Coronary artery (tissue), 2 donors: ENCODE measurements around the gene TECTA.

Experiments
- DNase-seq: peaks from one replicate; pipeline ENCODE4 v3.0.0-alpha.2; 2017; ENCODE audit warnings: low spot score
- H3K27ac ChIP-seq, 2 donors: fragments of 200-600 bp; sonication (generic); one replicate each; pipeline ENCODE4 v1.5.1; 2016 to 2019
- H3K4me3 ChIP-seq: fragments of 200-600 bp; sonication (generic); 2 replicates; pipeline ENCODE4 v1.5.1; 2016; ENCODE audit warnings: mild to moderate bottlenecking, moderate library complexity
- TF ChIP-seq, protein P1 (sequence below): fragments of 200-600 bp; sonication (generic); IDR thresholded peaks from one replicate; pipeline ENCODE4 v1.5.1; 2019; ENCODE audit warnings: antibody characterized with exemption

TECTA gene

DNA sequence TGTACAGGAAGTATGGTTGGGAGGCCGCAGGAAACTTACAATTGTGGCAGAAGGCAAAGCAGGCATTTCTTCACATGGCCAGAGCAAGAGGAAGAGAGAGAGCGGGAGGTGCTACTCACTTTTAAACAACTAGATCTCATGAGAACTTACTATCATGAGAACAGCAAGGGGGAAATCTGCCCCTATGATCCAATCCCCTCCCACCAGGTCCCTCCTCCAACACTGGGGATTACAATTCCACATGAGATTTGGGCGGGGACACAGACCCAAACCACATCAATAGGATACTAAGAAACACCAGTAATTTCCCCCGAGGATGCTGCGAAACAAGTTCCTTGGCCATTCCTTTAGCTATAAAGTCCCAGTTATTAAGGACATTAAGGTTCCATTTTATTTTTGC, 97.4 kb downstream of the TECTA start:
- DNase-seq, result no peak
- Histone ChIP-seq H3K27ac (no peak overlapping the region), H3K4me3 (no peak overlapping the region)
- TF ChIP-seq, protein P1, sequence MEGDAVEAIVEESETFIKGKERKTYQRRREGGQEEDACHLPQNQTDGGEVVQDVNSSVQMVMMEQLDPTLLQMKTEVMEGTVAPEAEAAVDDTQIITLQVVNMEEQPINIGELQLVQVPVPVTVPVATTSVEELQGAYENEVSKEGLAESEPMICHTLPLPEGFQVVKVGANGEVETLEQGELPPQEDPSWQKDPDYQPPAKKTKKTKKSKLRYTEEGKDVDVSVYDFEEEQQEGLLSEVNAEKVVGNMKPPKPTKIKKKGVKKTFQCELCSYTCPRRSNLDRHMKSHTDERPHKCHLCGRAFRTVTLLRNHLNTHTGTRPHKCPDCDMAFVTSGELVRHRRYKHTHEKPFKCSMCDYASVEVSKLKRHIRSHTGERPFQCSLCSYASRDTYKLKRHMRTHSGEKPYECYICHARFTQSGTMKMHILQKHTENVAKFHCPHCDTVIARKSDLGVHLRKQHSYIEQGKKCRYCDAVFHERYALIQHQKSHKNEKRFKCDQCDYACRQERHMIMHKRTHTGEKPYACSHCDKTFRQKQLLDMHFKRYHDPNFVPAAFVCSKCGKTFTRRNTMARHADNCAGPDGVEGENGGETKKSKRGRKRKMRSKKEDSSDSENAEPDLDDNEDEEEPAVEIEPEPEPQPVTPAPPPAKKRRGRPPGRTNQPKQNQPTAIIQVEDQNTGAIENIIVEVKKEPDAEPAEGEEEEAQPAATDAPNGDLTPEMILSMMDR, result no peak

DNA sequence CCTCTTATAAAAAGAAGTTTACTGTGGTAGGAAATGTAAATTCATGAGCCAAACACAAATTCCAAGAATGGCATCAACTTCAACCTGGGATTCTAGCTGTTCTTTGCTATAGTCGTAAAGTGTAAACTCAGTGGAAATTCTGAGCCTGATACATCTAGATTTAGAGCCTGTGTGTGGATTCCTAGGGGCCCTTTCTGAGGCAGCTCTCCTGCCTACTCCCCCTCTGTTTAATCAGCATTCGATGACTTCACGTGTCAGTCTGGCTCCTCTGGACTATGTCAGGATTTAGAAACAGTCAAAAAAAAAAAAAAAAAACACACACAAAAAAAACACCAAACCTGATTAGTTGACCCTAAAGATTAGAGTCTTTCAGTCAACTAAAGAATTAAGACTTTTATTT, 98.5 kb downstream of the TECTA start:
- no peak for DNase-seq
- Histone ChIP-seq H3K27ac (no peak overlapping the region), H3K4me3 (no peak overlapping the region)
- TF ChIP-seq, protein P1, result no peak

- Histone ChIP-seq H3K27ac (no peak overlapping the region), H3K4me3 (no peak overlapping the region)
- DNase-seq, result no peak
- TF ChIP-seq, protein P1, result no peak
Observed at GRCh38 chr11:121206810-121207209, 105.8 kb downstream of the TECTA start.

DNA sequence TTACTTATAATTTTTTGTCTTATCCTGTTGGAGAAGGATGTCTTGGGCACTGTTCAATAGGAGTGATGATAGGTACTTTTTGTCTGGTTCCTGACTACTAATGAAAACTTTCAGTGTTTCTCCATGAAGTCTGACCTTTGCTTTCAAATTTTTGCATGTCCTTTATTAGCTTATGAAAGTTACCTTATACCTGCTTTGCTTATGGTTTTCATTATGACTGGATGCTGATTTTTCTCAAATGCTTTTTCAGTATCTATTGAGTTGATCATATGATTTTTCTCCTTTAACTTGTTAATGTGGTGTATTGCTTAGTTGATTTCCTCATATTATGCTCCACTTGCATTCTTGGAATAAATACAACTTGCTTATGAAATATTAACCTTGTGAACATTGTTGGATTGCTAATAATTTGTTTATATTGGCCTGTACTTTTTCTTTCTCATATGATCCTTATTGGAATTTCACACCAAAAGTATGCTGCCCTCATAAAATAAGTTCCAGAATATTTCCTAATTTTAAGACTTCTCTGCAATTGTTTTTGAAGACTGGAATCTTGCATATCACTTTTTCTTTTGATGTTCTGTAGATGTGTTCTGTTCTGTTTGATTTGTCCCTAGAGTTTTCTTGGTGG, 106.6 kb downstream of the TECTA start:
- DNase-seq, result no peak
- TF ChIP-seq, protein P1, result no peak
- no peak overlapping the region for H3K27ac ChIP-seq
- no peak overlapping the region for H3K4me3 ChIP-seq

DNA sequence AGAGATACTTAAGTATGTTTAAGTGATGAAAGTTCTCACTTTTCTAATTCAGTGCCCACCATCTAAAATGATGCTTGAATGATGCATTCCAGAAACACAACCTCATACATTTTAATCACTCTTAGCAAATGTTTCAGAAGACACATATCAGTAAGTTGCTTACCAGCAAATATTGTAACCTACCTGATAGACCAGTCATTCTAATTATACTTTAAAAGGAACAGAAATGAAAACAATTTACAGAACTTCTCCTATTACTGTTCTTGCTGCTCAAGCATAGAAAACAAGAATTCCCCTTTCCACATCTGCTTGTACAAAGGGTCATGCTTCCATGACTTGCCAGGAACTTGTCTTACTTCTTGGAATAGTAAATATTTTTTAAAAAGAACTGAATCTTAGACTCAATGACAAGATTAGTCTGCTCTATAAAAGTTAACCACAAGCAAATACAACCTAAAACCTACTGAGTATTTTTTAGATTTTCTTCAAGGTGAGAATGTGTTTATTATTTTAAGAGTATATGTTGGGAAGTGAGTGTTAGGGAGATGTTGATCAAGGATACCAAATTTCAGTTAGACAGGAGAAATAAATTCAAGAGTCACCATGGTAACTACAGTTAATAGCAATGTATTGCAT, 109.5 kb downstream of the TECTA start:
- H3K4me3 ChIP-seq, result no peak overlapping the region
- TF ChIP-seq, protein P1, result no peak
- DNase-seq, result no peak
- no peak overlapping the region for H3K27ac ChIP-seq

GRCh38 chr11:121211626-121212025, 110.6 kb downstream of the TECTA start:
- Histone ChIP-seq H3K27ac (no peak overlapping the region), H3K4me3 (no peak overlapping the region)
- TF ChIP-seq, protein P1, result no peak
- DNase-seq, result no peak
